AG08395 (cell line): Measurements from ENCODE around the gene LDAF1.
"Not testable (repeated sequence)": the region's sequence is repeated elsewhere in the genome, so short reads cannot be mapped to it uniquely, and the experiment has no call there.

Source experiments
- DNase-seq: peaks from one replicate; pipeline ENCODE4 v3.0.0; 2012; ENCODE audit warnings: mixed read lengths, low spot score

The LDAF1 gene

GRCh38 chr16:21195330-21195729 lies 36.9 kb downstream of the LDAF1 start:
- DNase-seq, result not testable (repeated sequence)

- DNase-seq, result no peak
Observed at GRCh38 chr16:21197112-21197511, 38.6 kb downstream of the LDAF1 start.

- no peak for DNase-seq
Observed at GRCh38 chr16:21197621-21198020, 39.1 kb downstream of the LDAF1 start.

- no peak for DNase-seq
Observed at GRCh38 chr16:21199607-21200218, 41.2 kb downstream of the LDAF1 start.

- no peak for DNase-seq
Observed at GRCh38 chr16:21203155-21203797, 44.8 kb downstream of the LDAF1 start.

- no peak for DNase-seq
Observed at GRCh38 chr16:21205303-21205702, 46.8 kb downstream of the LDAF1 start.

- no peak for DNase-seq
Observed at GRCh38 chr16:21206550-21206949, 48.1 kb downstream of the LDAF1 start.

- no peak for DNase-seq
Observed at GRCh38 chr16:21208446-21209230, 50.2 kb downstream of the LDAF1 start.

GRCh38 chr16:21211486-21211885 lies 53.0 kb downstream of the LDAF1 start, which contains the start of gene ZP2:
Gene ZP2 (minus strand): TSS chr16:21211574. CDS start chr16:21211547, 27 bp downstream.
- DNase-seq, result no peak

GRCh38 chr16:21214086-21214485 lies 55.6 kb downstream of the LDAF1 start:
- no peak for DNase-seq

GRCh38 chr16:21217121-21217520 lies 58.6 kb downstream of the LDAF1 start:
- no peak for DNase-seq

- DNase-seq, result no peak
Observed at GRCh38 chr16:21218153-21218552, 59.7 kb downstream of the LDAF1 start.

GRCh38 chr16:21219551-21219950 lies 61.1 kb downstream of the LDAF1 start:
- DNase-seq, result no peak

GRCh38 chr16:21222495-21223337 lies 64.2 kb downstream of the LDAF1 start:
- DNase-seq, result no peak

GRCh38 chr16:21223787-21224186 lies 65.3 kb downstream of the LDAF1 start:
- no peak for DNase-seq

- DNase-seq, result no peak
Observed at GRCh38 chr16:21224800-21225199, 66.3 kb downstream of the LDAF1 start.

- DNase-seq, result no peak
Observed at GRCh38 chr16:21226749-21227148, 68.3 kb downstream of the LDAF1 start.

- DNase-seq, result no peak
Observed at GRCh38 chr16:21227866-21228265, 69.4 kb downstream of the LDAF1 start.

- DNase-seq, result no peak
Observed at GRCh38 chr16:21228361-21228872, 69.9 kb downstream of the LDAF1 start.
